Activated naive CD4-positive, alpha-beta T cell treated with anti-CD3 and anti-CD28 coated beads, Interleukin-2, amount 10 ng/mL, durations not matched to agents 7 days and 5 days (primary cell): ENCODE measurements around the gene USO1.
"Not testable (repeated sequence)": the region's sequence is repeated elsewhere in the genome, so short reads cannot be mapped to it uniquely, and the experiment has no call there.

ENCODE experiments used
- CTCF ChIA-PET: fragments of 350-600 bp; sonication (Branson Sonifier 250); formaldehyde crosslinking; loops from one replicate; lab custom pipeline; 2021; ENCODE audit warnings: antibody characterized with exemption; lab: Charles Lee
- DNase-seq: peaks from one replicate; pipeline ENCODE4 v3.0.0-alpha.2; 2020
- H3K27ac Mint-ChIP-seq: one replicate; pipeline ENCODE4 v1.8.0; 2021; ENCODE audit warnings: mild to moderate bottlenecking, moderate library complexity, mixed read lengths
- H3K27me3 Mint-ChIP-seq: one replicate; pipeline ENCODE4 v1.8.0; 2021; ENCODE audit warnings: mild to moderate bottlenecking, mixed read lengths
- H3K36me3 Mint-ChIP-seq: one replicate; pipeline ENCODE4 v1.8.0; 2021; ENCODE audit warnings: mixed read lengths
- H3K4me1 Mint-ChIP-seq: one replicate; pipeline ENCODE4 v1.8.0; 2021; ENCODE audit warnings: mixed read lengths
- H3K4me3 Mint-ChIP-seq: one replicate; pipeline ENCODE4 v1.8.0; 2021; ENCODE audit warnings: mild to moderate bottlenecking, moderate library complexity, mixed read lengths
- H3K9me3 Mint-ChIP-seq: one replicate; pipeline ENCODE4 v1.8.0; 2021; ENCODE audit warnings: mixed read lengths

USO1 gene

DNA sequence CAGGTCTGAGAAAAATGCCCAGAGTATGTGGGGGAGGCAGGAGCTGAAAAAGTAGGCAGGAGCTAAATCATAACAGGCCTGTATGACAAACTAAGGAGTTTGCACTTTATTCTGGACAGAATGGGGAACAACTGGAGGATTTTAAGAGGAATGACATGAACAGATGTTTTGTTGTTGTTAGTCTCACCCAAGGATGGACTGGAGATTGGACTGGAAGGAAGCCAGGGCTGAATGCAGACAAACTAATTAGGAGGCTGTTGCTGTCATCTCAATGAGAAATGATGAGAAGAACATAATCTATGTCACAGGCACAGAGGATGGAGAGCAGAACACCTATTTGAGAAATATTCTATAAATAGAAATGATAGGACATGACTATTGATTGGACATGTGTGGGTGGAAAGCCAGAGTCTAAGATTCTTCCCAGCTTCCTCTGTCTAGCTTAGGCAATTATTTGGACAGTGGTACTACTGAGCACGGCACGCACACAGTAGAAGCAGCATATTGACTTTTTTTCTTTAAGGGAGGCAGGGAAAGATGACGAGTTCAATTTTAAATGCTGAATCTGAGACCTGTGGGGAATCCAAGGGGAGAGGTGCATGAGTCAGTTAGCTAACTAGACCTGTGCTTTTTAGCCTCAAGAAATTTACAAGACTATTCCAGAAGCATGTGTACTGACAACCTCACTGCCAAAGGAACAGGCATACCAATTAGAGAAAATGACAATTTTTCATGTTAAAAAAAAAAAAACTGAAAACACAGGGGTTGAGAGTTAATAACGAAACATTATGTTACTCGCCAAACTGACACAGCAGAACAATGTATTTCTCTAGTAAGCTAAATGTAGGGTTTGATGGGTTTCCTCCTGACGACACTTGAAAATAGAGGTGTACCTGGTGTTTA is 963 bp upstream of the USO1 start:
- CTCF ChIA-PET: interaction anchor here (0.6 to 3.4 kb wide), 24 partner anchors 8 to 208 kb away, joined by 3 to 20 read pairs (median 4); partner anchors contain the start of gene CDKL2
- Mint-ChIP-seq H3K36me3 (peaks cover 15% of the 10 kb centered on the region), H3K27ac (peak overlapping the region; percentile 99), H3K9me3 (no peaks in the 10 kb centered on the region), H3K27me3 (peaks cover 5% of the 10 kb centered on the region), H3K4me1 (peaks cover 52% of the 10 kb centered on the region), H3K4me3 (peak overlapping the region; percentile 98)
- DNase-seq: no peak

GRCh38 chr4:75724867-75725724 is 719 bp downstream of the USO1 start:
- CTCF ChIA-PET: interaction anchor here (0.6 to 3.4 kb wide), 16 partner anchors 10 to 1361 kb away, joined by 3 to 20 read pairs (median 6); partner anchors contain the start of genes RCHY1 and THAP6
- Mint-ChIP-seq H3K36me3 (peaks cover 19% of the 10 kb centered on the region), H3K4me3 (peak overlapping the region; percentile 98), H3K27ac (peak overlapping the region; percentile 99), H3K27me3 (peaks cover 5% of the 10 kb centered on the region), H3K4me1 (peaks cover 55% of the 10 kb centered on the region), H3K9me3 (no peaks in the 10 kb centered on the region)
- peak; percentile 74 for DNase-seq

DNA sequence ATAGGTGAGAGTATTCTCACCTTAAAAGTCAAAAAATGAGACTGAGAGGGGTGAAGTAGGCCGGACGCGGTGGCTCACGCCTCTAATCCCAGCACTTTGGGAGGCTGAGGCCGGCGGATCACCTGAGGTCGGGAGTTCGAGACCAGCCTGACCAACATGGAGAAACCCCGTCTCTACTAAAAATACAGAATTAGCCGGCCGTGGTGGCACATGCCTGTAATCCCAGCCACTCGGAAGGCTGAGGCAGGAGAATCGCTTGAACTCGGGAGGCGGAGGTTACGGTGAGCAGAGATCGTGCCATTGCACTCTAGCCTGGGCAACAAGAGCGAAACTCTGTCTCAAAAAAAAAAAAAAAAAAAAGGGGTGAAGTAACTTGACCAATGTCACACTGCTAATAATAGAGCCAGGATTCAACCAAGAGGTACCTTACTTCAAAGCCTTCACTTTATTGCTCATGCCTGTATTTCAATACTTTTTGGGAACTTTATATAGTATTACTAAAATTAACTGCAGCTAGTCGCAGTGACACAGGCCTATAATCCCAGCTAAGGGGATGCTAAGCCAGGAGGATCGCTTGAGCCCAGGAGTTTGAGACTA is 1.7 kb downstream of the USO1 start:
- not testable (repeated sequence) for H3K27me3 Mint-ChIP-seq, H3K9me3 Mint-ChIP-seq, H3K27ac Mint-ChIP-seq, DNase-seq
- Mint-ChIP-seq H3K4me3 (peak overlapping the region; percentile 98), H3K4me1 (peaks cover 55% of the 10 kb centered on the region), H3K36me3 (peaks cover 19% of the 10 kb centered on the region)
- CTCF ChIA-PET: interaction anchor here (0.7 to 2.6 kb wide), 6 partner anchors 11 to 1362 kb away, joined by 3 to 13 read pairs (median 3); no protein-coding TSS in a partner anchor

- Mint-ChIP-seq H3K4me3 (peak overlapping the region; percentile 19), H3K36me3 (peaks cover 19% of the 10 kb centered on the region), H3K9me3 (no peaks in the 10 kb centered on the region), H3K27me3 (peaks cover 5% of the 10 kb centered on the region), H3K27ac (no peak overlapping the region), H3K4me1 (peaks cover 54% of the 10 kb centered on the region)
- no peak for DNase-seq
- CTCF ChIA-PET: interaction anchor here (1.2 kb wide), 1 partner anchor 72 kb away, joined by 3 read pairs; no protein-coding TSS in a partner anchor
Observed at GRCh38 chr4:75726577-75726976, 2.2 kb downstream of the USO1 start.

- Mint-ChIP-seq H3K4me3 (peak overlapping the region; percentile 19), H3K4me1 (peaks cover 49% of the 10 kb centered on the region)
Observed at GRCh38 chr4:75727073-75727472, 2.7 kb downstream of the USO1 start.

DNA sequence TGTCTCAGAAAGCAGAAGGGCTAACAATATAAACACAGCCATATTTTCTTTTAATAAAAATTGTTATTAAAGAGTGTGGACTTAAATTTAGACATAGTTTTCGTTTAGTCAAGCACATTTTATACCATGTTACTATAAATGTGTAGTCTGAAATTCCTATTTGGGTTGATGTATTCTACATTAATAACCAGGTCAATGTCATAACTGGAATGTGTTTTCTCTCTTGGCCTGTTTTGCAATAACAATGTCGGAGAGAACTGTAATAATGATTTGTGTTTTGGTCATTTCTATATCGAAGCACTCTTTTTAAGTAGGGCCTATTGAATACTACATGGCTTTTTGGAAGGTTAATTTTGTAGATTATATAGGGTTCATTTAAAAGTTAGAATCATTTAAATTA is 5.5 kb downstream of the USO1 start:
- H3K27me3 Mint-ChIP-seq: no peaks in the 10 kb centered on the region
- no peak for DNase-seq
- H3K4me1 Mint-ChIP-seq: peaks cover 35% of the 10 kb centered on the region
- H3K27ac Mint-ChIP-seq: no peak overlapping the region
- H3K4me3 Mint-ChIP-seq: no peak overlapping the region
- H3K36me3 Mint-ChIP-seq: peaks cover 29% of the 10 kb centered on the region
- CTCF ChIA-PET: no interaction called here
- no peaks in the 10 kb centered on the region for H3K9me3 Mint-ChIP-seq

More at GRCh38 chr4:75727073-75727472, 2.7 kb downstream of the USO1 start:
- no peaks in the 10 kb centered on the region for H3K9me3 Mint-ChIP-seq
- H3K27ac Mint-ChIP-seq: no peak overlapping the region
- DNase-seq: no peak
- peaks cover 5% of the 10 kb centered on the region for H3K27me3 Mint-ChIP-seq
- CTCF ChIA-PET: interaction anchor here (1.2 kb wide), 2 partner anchors 9 to 72 kb away, joined by 3 read pairs; no protein-coding TSS in a partner anchor
- peaks cover 22% of the 10 kb centered on the region for H3K36me3 Mint-ChIP-seq

DNA sequence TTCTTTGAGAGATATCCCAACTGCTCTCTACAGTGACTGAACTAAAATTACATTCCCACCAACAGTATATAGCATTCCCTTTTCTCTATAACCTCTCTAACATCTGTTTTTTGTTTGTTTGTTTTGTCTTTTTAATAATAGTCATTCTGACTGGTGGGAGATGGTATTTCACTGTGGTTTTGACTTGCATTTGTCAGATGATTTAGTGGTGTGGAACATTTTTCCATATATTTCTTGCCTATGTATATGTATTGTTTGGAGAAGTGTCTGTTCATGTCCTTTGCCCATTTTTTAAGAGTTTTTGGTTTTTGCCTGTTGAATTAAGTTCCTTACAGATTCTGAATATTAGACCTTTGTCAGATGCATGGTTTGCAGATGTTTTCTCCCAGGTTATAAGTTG is 9.0 kb downstream of the USO1 start:
- H3K4me1 Mint-ChIP-seq: peaks cover 7% of the 10 kb centered on the region
- no peaks in the 10 kb centered on the region for H3K9me3 Mint-ChIP-seq
- H3K27ac Mint-ChIP-seq: no peak overlapping the region
- H3K36me3 Mint-ChIP-seq: peaks cover 29% of the 10 kb centered on the region
- H3K27me3 Mint-ChIP-seq: no peaks in the 10 kb centered on the region
- H3K4me3 Mint-ChIP-seq: no peak overlapping the region
- CTCF ChIA-PET: interaction anchor here (1.8 kb wide), 1 partner anchor 9 kb away, joined by 4 read pairs; the partner anchor contains the start of gene USO1
- DNase-seq: no peak

DNA sequence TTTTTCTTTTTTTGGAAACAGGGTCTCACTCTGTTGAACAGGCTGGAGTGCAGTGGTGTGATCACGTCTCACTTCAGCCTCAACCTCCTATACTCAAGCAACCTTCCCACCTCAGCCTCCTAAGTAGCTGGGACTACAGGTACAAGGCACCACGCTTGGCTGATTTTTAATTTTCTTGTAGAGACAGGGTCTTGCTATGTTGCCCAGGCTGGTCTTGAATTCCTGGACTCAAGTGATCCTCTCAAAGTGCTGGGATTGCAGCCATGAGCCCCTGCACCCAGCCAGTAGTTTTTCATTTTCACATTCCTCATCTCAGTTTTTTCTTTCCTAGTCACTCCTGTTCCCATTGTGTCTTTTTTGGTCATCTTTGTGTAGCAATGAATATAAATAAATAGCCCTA is 11.1 kb downstream of the USO1 start:
- CTCF ChIA-PET: no interaction called here
- no peaks in the 10 kb centered on the region for H3K9me3 Mint-ChIP-seq
- DNase-seq: no peak
- peaks cover 3% of the 10 kb centered on the region for H3K4me1 Mint-ChIP-seq
- H3K27me3 Mint-ChIP-seq: no peaks in the 10 kb centered on the region
- no peak overlapping the region for H3K4me3 Mint-ChIP-seq
- H3K27ac Mint-ChIP-seq: no peak overlapping the region
- peaks cover 24% of the 10 kb centered on the region for H3K36me3 Mint-ChIP-seq

DNA sequence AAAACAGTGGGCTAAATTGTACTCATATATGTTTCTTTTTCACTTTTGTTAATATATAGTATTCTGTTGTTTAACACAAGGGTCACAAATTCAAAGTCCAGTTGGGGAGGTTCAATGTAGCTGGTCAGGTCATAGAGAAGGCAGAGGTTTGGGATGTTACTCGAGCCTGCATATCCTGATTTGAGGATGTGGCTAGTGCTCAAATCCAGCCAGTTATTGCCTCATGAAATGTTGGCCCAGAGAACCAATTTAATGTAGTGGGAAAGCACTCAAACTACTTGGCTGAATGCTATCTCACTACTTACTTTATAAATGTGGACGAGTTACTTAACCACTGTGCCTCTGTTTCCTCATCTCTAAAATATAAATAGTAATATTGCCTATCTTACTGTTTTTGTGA is 12.5 kb downstream of the USO1 start:
- no peak overlapping the region for H3K27ac Mint-ChIP-seq
- peaks cover 24% of the 10 kb centered on the region for H3K36me3 Mint-ChIP-seq
- peaks cover 3% of the 10 kb centered on the region for H3K4me1 Mint-ChIP-seq
- no peak for DNase-seq
- no peaks in the 10 kb centered on the region for H3K9me3 Mint-ChIP-seq
- no peak overlapping the region for H3K4me3 Mint-ChIP-seq
- H3K27me3 Mint-ChIP-seq: no peaks in the 10 kb centered on the region
- CTCF ChIA-PET: interaction anchor here (0.6 to 0.9 kb wide), 3 partner anchors 9 to 1325 kb away, joined by 3 read pairs; no protein-coding TSS in a partner anchor

GRCh38 chr4:75737398-75737797 is 13.0 kb downstream of the USO1 start:
- no peak for DNase-seq
- no peak overlapping the region for H3K4me3 Mint-ChIP-seq
- no peaks in the 10 kb centered on the region for H3K9me3 Mint-ChIP-seq
- no peak overlapping the region for H3K27ac Mint-ChIP-seq
- CTCF ChIA-PET: interaction anchor here (0.5 to 0.9 kb wide), 2 partner anchors 12 to 48 kb away, joined by 3 read pairs; no protein-coding TSS in a partner anchor
- peaks cover 3% of the 10 kb centered on the region for H3K4me1 Mint-ChIP-seq
- H3K27me3 Mint-ChIP-seq: no peaks in the 10 kb centered on the region
- peaks cover 22% of the 10 kb centered on the region for H3K36me3 Mint-ChIP-seq

DNA sequence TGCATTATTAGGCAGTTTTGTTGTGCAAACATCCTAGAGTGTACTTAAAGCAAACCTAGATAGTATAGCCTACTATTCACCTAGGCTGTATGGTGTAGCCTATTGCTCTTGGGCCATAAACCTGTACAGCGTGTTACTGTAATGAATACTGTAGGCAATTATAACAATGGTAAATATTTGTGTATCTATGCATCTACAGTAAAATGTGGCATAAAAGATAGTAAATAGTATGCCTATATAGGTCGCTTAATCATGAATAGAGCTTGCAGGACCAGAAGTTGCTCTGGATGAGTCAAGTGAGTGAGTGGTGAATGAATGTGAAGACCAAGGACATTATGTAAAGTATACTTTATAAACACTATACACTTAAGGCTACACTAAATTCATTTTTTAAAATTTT is 16.6 kb downstream of the USO1 start:
- no peak for DNase-seq
- H3K4me3 Mint-ChIP-seq: no peak overlapping the region
- H3K27me3 Mint-ChIP-seq: no peaks in the 10 kb centered on the region
- H3K36me3 Mint-ChIP-seq: peaks cover 14% of the 10 kb centered on the region
- no peak overlapping the region for H3K27ac Mint-ChIP-seq
- no peaks in the 10 kb centered on the region for H3K9me3 Mint-ChIP-seq
- CTCF ChIA-PET: no interaction called here
- no peaks in the 10 kb centered on the region for H3K4me1 Mint-ChIP-seq

DNA sequence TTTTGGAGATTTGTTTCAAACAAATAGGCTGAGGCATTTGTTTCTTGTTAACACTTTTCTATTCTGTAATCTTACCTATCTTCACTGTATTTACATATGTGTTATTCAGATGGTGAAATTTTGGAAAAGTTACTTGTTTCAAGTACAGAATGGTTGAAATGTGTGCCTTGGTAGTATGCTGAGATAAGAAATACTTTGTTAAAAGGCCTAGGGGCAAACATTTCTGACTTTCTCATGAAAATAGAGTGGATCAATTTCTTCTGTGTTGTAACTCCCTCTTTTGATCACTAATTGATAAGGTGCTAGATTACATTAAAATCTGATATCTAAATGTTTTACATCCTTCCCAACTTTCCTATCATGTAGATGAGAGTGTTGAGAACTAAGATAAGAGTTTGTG is 18.1 kb downstream of the USO1 start:
- no peak overlapping the region for H3K27ac Mint-ChIP-seq
- no peaks in the 10 kb centered on the region for H3K9me3 Mint-ChIP-seq
- H3K36me3 Mint-ChIP-seq: peaks cover 7% of the 10 kb centered on the region
- CTCF ChIA-PET: no interaction called here
- H3K4me3 Mint-ChIP-seq: no peak overlapping the region
- no peak for DNase-seq
- no peaks in the 10 kb centered on the region for H3K4me1 Mint-ChIP-seq
- H3K27me3 Mint-ChIP-seq: no peaks in the 10 kb centered on the region

- Mint-ChIP-seq H3K27ac (no peak overlapping the region), H3K4me3 (no peak overlapping the region), H3K27me3 (no peaks in the 10 kb centered on the region), H3K36me3 (peaks cover 7% of the 10 kb centered on the region), H3K9me3 (no peaks in the 10 kb centered on the region), H3K4me1 (no peaks in the 10 kb centered on the region)
- no peak for DNase-seq
- CTCF ChIA-PET: interaction anchor here (1.2 kb wide), 1 partner anchor 103 kb away, joined by 3 read pairs; no protein-coding TSS in a partner anchor
Observed at GRCh38 chr4:75745161-75745560, 20.8 kb downstream of the USO1 start.
